KOPT-K1 (cell line): Measurements from ENCODE around the gene PGAP6.
"Not testable (repeated sequence)": the region's sequence is repeated elsewhere in the genome, so short reads cannot be mapped to it uniquely, and the experiment has no call there.

Source experiments
- H3K27ac ChIP-seq: fragments of 200-600 bp; sonication (generic); 2 replicates; pipeline ENCODE4 v1.5.1; 2016; ENCODE audit warnings: antibody characterized with exemption, mild to moderate bottlenecking, low read depth, low read length; ENCODE audit not compliant: poor library complexity, severe bottlenecking
- H3K36me3 ChIP-seq: fragments of 200-600 bp; sonication (generic); 2 replicates; pipeline ENCODE4 v1.5.1; 2017; ENCODE audit warnings: antibody characterized with exemption, mild to moderate bottlenecking, low read length, moderate library complexity; ENCODE audit not compliant: insufficient read depth
- H3K9me3 ChIP-seq: fragments of 200-600 bp; sonication (generic); 2 replicates; pipeline ENCODE4 v1.5.1; 2017; ENCODE audit warnings: antibody characterized with exemption, low read length, mild to moderate bottlenecking; ENCODE audit not compliant: insufficient read depth, poor library complexity, severe bottlenecking

The PGAP6 gene

DNA sequence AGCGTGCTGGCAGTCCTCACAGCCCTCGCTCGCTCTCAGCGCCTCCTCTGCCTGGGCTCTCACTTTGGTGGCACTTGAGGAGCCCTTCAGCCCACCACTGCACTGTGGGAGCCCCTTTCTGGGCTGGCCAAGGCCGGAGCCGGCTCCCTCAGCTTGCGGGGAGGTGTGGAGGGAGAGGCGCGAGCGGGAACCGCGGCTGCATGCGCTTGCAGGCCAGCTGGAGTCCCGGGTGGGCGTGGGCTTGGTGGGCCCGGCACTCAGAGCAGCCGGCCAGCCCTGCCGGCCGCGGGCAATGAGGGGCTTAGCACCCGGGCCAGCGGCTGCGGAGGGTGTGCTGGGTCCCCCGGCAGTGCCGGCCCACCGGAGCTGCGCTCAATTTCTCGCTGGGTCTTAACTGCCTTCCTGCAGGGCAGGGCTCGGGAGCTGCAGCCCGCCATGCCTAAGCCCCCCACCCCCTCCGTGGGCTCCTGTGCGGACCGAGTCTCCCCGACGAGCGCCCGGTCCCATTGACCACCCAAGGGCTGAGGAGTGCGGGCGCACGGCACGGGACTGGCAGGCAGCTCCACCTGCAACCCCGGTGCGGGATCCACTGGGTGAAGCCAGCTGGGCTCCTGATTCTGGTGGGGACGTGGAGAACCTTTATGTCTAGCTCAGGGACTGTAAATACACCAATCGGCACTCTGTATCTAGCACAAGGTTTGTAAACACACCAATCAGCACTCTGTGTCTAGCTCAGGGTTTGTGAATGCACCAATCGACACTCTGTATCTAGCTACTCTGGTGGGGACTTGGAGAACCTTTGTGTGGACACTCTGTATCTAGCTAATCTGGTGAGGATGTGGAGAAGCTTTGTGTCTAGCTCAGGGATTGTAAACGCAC lies 40.4 kb downstream of the PGAP6 start:
- not testable (repeated sequence) for H3K9me3 ChIP-seq, H3K27ac ChIP-seq
- H3K36me3 ChIP-seq, result peaks cover 40% of the 10 kb centered on the region

DNA sequence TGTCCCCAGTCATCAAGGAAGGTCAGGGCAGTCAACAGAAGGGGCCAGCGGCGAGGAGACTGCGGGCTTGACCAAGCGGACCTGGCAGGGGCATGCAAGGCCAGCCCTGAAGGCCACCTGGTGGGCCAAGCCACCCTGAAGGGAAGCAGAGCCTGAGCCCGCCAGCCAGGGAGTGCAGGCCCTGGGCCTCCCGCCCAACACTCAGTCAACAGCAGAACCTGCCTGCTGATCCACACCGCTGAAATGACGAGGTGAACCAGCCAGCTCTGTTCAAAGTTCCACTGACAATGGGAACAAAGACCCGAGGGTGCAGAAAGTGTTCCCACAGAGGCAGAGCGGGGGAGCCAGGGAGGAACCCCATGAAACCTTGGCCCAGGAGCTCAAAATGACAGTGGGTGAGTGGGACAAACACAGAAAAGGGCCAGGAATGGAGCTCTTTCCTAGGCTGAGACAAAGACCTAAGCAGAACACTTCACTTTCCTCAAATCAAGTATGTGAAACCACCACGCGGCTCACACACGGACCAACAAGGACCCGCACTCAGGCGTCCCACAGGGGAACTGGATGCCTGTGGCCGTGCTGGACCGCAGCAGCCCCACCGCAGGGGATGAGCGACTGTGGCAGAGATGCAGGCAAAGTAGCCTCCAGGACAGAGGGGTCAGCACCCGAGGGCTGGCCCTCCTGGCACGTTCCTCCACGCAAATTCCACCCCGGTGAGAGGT lies 41.2 kb downstream of the PGAP6 start:
- Histone ChIP-seq H3K36me3 (peaks cover 32% of the 10 kb centered on the region), H3K27ac (no peak overlapping the region), H3K9me3 (no peaks in the 10 kb centered on the region)

DNA sequence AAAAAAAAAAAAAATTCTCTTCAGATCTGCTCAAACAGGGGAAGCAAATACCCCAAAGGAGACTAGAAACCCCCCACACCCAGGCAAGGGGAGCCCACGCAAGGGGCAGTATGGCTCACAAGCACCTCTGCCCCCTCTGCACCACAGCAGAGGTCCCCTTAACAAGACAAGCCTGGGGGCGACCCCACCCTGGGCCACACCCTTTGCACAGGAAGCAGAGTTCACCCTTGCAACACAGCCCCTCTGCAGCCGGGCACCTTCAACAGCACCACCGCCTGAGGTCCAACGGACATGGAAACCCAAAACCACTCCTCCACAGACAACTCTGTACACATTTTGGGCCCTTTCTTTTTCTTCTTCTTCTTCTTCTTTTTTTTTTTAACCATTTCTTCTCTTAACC lies 42.1 kb downstream of the PGAP6 start:
- Histone ChIP-seq H3K27ac (no peak overlapping the region), H3K36me3 (peaks cover 23% of the 10 kb centered on the region; the same call in 1 of the 2 replicates)

DNA sequence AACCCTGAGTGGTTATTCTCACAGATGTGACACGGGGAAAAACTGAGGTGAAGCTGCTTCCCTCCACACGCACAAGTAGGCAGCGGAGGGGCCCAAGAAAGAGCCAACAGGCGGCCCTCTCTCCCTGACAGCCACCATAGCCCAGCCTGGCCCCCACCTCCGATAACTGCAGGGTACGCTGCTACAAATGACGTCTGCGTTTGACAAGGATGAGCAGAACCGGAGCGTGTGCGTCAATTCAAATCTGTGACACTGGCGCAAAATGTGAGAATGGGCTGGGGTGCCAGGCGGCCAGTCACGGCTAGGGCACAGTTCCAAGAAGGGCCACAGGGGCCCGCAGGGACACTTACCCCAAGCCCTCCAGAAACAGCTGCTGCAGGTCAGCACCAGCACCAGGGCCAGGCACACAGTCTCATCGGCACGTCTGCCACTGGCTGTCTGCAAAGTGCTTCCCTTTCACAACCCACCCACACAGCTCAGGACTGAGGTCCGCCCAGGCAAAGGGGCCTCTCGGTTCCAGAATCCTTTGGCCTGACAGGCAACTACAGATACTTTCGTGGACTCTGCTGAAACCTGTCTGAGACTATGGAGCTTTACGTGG lies 43.7 kb downstream of the PGAP6 start:
- peaks cover 10% of the 10 kb centered on the region; the same call in 1 of the 2 replicates for H3K36me3 ChIP-seq
- no peaks in the 10 kb centered on the region for H3K9me3 ChIP-seq
- H3K27ac ChIP-seq, result no peak overlapping the region

More for the DNA sequence above, 42.1 kb downstream of the PGAP6 start:
- no peaks in the 10 kb centered on the region for H3K9me3 ChIP-seq

DNA sequence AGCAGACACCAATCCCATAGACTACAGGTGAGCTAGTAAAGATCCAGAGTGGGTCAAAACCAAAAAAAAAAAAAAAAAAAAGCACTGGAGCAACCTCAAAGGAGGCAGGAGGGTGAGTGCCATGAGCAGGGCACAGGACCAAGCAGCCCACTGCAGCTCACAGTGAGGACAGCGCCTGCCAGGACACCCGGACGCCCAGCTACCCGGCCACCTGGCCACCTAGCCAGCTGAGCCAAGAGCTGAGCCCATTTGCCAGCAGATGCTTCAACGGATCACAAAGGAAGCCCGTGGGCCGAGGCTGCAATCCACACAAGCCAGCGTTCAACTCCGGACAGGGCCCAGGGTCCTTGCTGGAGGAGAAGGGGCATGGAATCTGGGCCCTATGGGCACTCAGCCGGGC lies 44.3 kb downstream of the PGAP6 start:
- Histone ChIP-seq H3K27ac (no peak overlapping the region), H3K9me3 (no peaks in the 10 kb centered on the region), H3K36me3 (peaks cover 4% of the 10 kb centered on the region; the same call in 1 of the 2 replicates)

DNA sequence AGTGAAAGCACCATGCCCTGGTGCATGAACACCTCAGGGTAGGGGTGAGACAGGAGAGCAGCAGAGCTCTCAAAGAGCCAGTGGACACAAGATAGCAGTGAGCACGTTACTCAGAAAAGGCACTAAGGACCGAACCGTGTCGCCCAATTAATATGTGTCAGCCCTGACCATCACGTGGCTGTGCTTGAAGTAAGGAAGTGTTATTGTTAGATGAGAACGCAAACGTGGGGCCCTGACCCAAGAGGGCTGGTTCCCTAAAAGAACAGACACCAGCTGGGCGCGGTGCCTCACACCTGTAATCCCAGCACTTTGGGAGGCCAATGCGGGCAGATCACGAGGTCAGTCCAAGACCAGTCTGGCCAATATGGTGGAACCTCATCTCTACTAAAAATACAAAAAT lies 45.5 kb downstream of the PGAP6 start:
- H3K27ac ChIP-seq, result no peak overlapping the region
- H3K36me3 ChIP-seq, result no peaks in the 10 kb centered on the region
- no peaks in the 10 kb centered on the region for H3K9me3 ChIP-seq

DNA sequence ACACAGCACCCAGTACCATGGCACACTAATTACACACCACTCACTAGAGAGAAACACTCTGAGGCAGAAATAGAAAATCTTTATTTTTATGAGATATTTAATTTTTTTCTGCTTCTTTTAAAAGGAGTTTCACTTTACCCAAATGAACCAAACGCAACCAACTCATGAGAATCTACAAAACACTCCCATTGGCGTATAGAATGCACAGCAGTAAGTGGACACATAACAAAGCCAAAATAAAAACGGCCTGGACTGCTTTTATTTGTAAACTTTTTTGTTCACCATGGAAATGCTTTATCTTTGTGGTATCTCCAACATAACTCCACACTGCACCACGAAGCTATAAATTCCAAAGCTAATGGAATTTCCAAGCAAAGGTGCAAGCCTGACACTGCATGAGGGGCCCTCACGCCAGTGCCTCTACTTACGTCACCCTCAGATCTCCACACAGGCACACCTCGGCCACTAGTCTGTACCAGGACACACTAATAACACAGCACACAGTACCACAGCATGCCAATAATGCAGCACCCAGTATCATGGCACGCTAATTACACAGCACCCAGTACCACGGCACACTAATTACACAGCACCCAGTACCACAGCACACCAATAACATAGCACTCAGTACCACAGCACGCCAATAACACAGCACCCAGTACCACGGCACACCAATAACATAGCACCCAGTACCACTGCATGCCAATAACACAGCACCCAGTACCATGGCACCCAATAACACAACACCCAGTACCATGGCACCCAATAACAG lies 46.7 kb downstream of the PGAP6 start:
- H3K36me3 ChIP-seq, H3K9me3 ChIP-seq, H3K27ac ChIP-seq: not testable (repeated sequence)

DNA sequence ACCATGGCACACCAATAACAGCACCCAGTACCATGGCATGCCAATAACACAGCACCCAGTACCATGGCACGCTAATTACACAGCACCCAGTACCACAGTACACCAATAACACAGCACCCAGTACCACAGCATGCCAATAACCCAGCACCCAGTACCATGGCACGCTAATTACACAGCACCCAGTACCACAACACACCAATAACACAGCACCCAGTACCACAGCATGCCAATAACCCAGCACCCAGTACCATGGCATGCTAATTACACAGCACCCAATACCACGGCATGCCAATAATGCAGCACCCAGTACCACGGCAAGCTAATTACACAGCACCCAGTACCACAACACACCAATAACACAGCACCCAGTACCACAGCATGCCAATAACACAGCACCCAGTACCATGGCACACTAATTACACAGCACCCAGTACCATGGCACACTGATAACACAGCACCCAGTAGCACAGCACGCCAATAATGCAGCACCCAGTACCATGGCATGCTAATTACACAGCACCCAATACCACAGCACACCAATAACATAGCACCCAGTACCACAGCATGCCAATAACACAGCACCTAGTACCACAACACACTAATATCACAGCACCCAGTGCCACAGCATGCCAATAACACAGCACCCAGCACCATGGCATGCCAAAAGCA lies 47.5 kb downstream of the PGAP6 start:
- not testable (repeated sequence) for H3K9me3 ChIP-seq, H3K36me3 ChIP-seq, H3K27ac ChIP-seq

DNA sequence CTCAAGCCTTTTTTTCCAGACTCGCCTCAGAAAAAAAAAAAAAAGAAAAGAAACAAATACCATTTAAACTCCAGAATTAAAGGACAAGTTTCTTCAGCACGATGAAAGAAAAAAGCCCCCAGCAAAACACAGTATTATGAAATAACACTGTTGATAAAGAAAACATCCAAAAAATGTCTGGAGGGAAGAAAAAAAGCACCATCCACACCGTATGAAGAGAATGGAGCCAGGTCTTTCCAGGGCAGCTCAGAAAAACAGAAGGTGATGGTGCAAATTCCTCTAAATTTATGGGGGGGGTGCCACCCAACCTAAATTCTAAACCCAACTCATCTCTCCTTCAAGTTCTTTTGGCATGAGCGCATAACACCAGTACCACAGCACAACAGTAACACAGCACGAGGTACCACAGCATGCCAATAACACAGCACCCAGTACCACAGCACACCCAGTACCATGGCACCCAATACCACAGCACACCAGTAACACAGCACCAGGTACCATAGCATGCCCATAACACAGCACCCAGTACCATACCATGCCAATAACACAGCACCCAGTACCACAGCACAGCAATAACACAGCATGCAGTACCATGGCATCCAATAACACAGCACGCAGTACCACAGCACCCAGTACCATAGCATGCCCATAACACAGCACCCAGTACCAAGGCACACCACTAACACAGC lies 48.2 kb downstream of the PGAP6 start:
- no peaks in the 10 kb centered on the region for H3K9me3 ChIP-seq
- H3K27ac ChIP-seq, result no peak overlapping the region
- no peaks in the 10 kb centered on the region for H3K36me3 ChIP-seq

DNA sequence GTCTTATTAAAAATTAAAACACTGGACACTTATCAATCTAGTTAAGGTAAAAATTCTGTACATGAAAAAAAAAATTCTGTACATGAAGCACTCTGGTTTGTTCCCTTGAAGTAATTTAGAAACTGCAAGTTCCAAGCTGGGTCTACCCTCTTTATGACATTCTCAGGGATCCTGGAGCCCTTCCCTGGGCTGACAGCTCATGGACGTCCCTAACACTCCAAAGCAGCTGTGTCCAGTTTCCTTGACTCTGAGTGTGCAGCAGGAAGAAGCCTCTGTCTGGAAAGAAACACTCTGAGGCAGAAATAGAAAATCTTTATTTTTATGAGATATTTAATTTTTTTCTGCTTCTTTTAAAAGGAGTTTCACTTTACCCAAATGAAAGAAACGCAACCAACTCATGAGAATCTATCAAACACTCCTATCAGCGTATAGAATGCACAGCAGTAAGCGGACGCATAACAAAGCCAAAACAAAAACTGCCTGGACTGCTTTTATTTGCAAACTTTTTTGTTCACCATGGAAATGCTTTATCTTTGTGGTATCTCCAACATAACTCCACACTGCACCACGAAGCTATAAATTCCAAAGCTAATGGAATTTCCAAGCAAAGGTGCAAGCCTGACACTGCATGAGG lies 50.5 kb downstream of the PGAP6 start:
- not testable (repeated sequence) for H3K36me3 ChIP-seq, H3K27ac ChIP-seq, H3K9me3 ChIP-seq

DNA sequence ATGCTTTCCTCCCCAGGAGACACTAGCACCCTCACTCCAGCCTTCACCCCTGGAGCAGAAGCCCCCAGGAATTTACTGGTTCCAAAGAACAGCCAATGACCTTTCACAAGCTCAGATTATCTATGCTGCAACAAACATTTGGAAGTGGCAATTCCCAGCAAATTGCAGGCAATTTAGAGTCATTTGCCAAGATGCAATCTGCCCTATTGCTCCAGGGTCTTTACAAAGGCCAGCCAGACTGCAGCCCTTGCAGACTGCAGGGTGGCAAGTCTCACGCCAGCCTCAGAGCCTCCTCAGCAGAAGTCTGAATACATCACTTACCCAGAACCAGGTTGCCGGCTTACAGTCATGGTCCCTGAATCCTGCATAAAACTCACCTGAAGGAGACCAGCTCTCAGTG lies 51.0 kb downstream of the PGAP6 start:
- Histone ChIP-seq H3K9me3 (no peaks in the 10 kb centered on the region), H3K27ac (no peak overlapping the region), H3K36me3 (no peaks in the 10 kb centered on the region)

DNA sequence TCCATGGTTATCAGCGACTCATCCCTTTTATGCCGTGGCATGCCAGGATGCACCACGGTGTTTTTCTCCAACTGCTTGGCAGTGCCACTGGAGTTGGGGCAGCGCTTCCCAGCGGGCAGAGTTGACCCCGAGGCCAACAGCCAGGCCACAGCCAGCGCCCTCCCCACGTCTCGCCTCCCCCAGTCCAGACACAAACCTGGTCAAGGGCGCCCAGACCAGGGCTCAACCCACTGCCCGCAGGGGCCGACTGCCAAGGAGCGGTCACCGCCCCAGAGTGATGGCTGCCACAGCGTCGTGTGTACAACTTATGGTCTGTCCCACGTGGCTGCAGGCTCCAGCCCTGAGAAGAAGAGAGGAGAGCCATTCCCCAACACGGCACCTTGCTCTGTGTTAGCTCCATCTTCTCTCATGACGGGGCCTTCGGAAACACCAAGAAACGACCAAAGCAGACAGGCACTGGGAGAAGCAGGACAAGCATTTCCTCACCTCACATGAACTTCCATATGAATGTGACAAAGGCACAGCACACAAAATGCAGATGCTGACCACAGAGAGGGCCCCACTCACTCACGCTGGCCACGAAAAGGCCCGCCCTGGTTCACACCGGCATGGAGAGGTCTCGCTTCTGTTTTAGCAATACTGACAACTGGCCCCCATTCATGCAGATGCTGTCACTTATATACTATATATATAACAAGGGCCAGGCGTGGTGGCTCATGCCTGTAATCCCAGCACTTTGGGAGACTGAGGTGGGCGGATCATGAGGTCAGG lies 56.2 kb downstream of the PGAP6 start:
- no peaks in the 10 kb centered on the region for H3K36me3 ChIP-seq
- no peaks in the 10 kb centered on the region for H3K9me3 ChIP-seq
- no peak overlapping the region for H3K27ac ChIP-seq
